ENCODE data around the gene ENAH.
"Not testable (repeated sequence)": the region's sequence is repeated elsewhere in the genome, so short reads cannot be mapped to it uniquely, and the experiment has no call there.

Gene ENAH

GRCh38 chr1:225523263-225523950 lies 129.5 kb downstream of the ENAH start:
- Histone ChIP-seq H3K9me3 (ENCODE audit: control insufficient read depth in 1 of 2, low read length in 2 of 2) (no peaks in the 10 kb centered on the region), H3K27ac (ENCODE audit: low read length) (no peak overlapping the region), H3K4me3 (ENCODE audit: low read depth in 1 of 2, low read length in 2 of 2) (no peak overlapping the region), H3K27me3 (ENCODE audit: low read depth, low read length) (no peaks in the 10 kb centered on the region), H3K4me1 (ENCODE audit: control insufficient read depth in 1 of 2, insufficient read depth in 2 of 2, low read length in 2 of 2) (peaks cover 0 to 16% of the 10 kb centered on the region in 2 donors), H3K36me3 (ENCODE audit: control insufficient read depth in 1 of 2, insufficient read depth in 2 of 2, low read length in 2 of 2) (no peaks in the 10 kb centered on the region)

- Histone ChIP-seq H3K27ac (ENCODE audit: low read length) (no peak overlapping the region), H3K9me3 (ENCODE audit: control insufficient read depth in 1 of 2, low read length in 2 of 2) (no peaks in the 10 kb centered on the region), H3K4me3 (ENCODE audit: low read depth in 1 of 2, low read length in 2 of 2) (no peak overlapping the region), H3K4me1 (ENCODE audit: control insufficient read depth in 1 of 2, insufficient read depth in 2 of 2, low read length in 2 of 2) (peaks cover 0 to 15% of the 10 kb centered on the region in 2 donors), H3K27me3 (ENCODE audit: low read depth, low read length) (no peaks in the 10 kb centered on the region), H3K36me3 (ENCODE audit: control insufficient read depth in 1 of 2, insufficient read depth in 2 of 2, low read length in 2 of 2) (peaks cover 0 to 2% of the 10 kb centered on the region in 2 donors)
These were observed 130.2 kb downstream of the ENAH start for GRCh38 chr1:225522588-225523262.

- H3K36me3 ChIP-seq (ENCODE audit: control insufficient read depth in 1 of 2, insufficient read depth in 2 of 2, low read length in 2 of 2), result peaks cover 0 to 9% of the 10 kb centered on the region in 2 donors
- no peak overlapping the region for H3K27ac ChIP-seq (ENCODE audit: low read length)
- no peaks in the 10 kb centered on the region for H3K27me3 ChIP-seq (ENCODE audit: low read depth, low read length)
- no peak overlapping the region for H3K4me3 ChIP-seq (ENCODE audit: low read depth in 1 of 2, low read length in 2 of 2)
- no peaks in the 10 kb centered on the region for H3K9me3 ChIP-seq (ENCODE audit: control insufficient read depth in 1 of 2, low read length in 2 of 2)
- H3K4me1 ChIP-seq (ENCODE audit: control insufficient read depth in 1 of 2, insufficient read depth in 2 of 2, low read length in 2 of 2), result peaks cover 0 to 10% of the 10 kb centered on the region in 2 donors
These were observed 132.2 kb downstream of the ENAH start for GRCh38 chr1:225520587-225521227.

GRCh38 chr1:225519166-225519863 lies 133.6 kb downstream of the ENAH start:
- no peak overlapping the region for H3K27ac ChIP-seq (ENCODE audit: low read length)
- H3K4me3 ChIP-seq (ENCODE audit: low read depth in 1 of 2, low read length in 2 of 2), result no peak overlapping the region
- peaks cover 0 to 10% of the 10 kb centered on the region in 2 donors for H3K4me1 ChIP-seq (ENCODE audit: control insufficient read depth in 1 of 2, insufficient read depth in 2 of 2, low read length in 2 of 2)
- H3K36me3 ChIP-seq (ENCODE audit: control insufficient read depth in 1 of 2, insufficient read depth in 2 of 2, low read length in 2 of 2), result peaks cover 0 to 9% of the 10 kb centered on the region in 2 donors
- no peaks in the 10 kb centered on the region for H3K9me3 ChIP-seq (ENCODE audit: control insufficient read depth in 1 of 2, low read length in 2 of 2)
- no peaks in the 10 kb centered on the region for H3K27me3 ChIP-seq (ENCODE audit: low read depth, low read length)

- no peaks in the 10 kb centered on the region for H3K9me3 ChIP-seq (ENCODE audit: control insufficient read depth in 1 of 2, low read length in 2 of 2)
- H3K36me3 ChIP-seq (ENCODE audit: control insufficient read depth in 1 of 2, insufficient read depth in 2 of 2, low read length in 2 of 2), result peaks cover under 1 to 11% of the 10 kb centered on the region in 2 donors
- peaks cover 0 to 3% of the 10 kb centered on the region in 2 donors for H3K4me1 ChIP-seq (ENCODE audit: control insufficient read depth in 1 of 2, insufficient read depth in 2 of 2, low read length in 2 of 2)
- no peak overlapping the region for H3K27ac ChIP-seq (ENCODE audit: low read length)
- H3K27me3 ChIP-seq (ENCODE audit: low read depth, low read length), result no peaks in the 10 kb centered on the region
- H3K4me3 ChIP-seq (ENCODE audit: low read depth in 1 of 2, low read length in 2 of 2), result no peak overlapping the region
These were observed 135.2 kb downstream of the ENAH start for GRCh38 chr1:225517697-225518096.

- no peaks in the 10 kb centered on the region for H3K27me3 ChIP-seq (ENCODE audit: low read depth, low read length)
- H3K27ac ChIP-seq (ENCODE audit: low read length), result no peak overlapping the region
- no peaks in the 10 kb centered on the region for H3K9me3 ChIP-seq (ENCODE audit: control insufficient read depth in 1 of 2, low read length in 2 of 2)
- H3K4me1 ChIP-seq (ENCODE audit: control insufficient read depth in 1 of 2, insufficient read depth in 2 of 2, low read length in 2 of 2), result peaks cover 0 to 3% of the 10 kb centered on the region in 2 donors
- peaks cover 6 to 16% of the 10 kb centered on the region in 2 donors for H3K36me3 ChIP-seq (ENCODE audit: control insufficient read depth in 1 of 2, insufficient read depth in 2 of 2, low read length in 2 of 2)
- H3K4me3 ChIP-seq (ENCODE audit: low read depth in 1 of 2, low read length in 2 of 2), result no peak overlapping the region
These were observed 135.7 kb downstream of the ENAH start for GRCh38 chr1:225517221-225517620.

- H3K9me3 ChIP-seq (ENCODE audit: control insufficient read depth in 1 of 2, low read length in 2 of 2), result no peaks in the 10 kb centered on the region
- H3K4me3 ChIP-seq (ENCODE audit: low read depth in 1 of 2, low read length in 2 of 2), result no peak overlapping the region
- no peak overlapping the region for H3K27ac ChIP-seq (ENCODE audit: low read length)
- H3K4me1 ChIP-seq (ENCODE audit: control insufficient read depth in 1 of 2, insufficient read depth in 2 of 2, low read length in 2 of 2), result peaks cover 0 to 3% of the 10 kb centered on the region in 2 donors
- no peaks in the 10 kb centered on the region for H3K27me3 ChIP-seq (ENCODE audit: low read depth, low read length)
- peaks cover 10 to 16% of the 10 kb centered on the region in 2 donors for H3K36me3 ChIP-seq (ENCODE audit: control insufficient read depth in 1 of 2, insufficient read depth in 2 of 2, low read length in 2 of 2)
These were observed 138.2 kb downstream of the ENAH start for GRCh38 chr1:225514671-225515081.

GRCh38 chr1:225513576-225513975 lies 139.3 kb downstream of the ENAH start:
- peaks cover 10 to 16% of the 10 kb centered on the region in 2 donors for H3K36me3 ChIP-seq (ENCODE audit: control insufficient read depth in 1 of 2, insufficient read depth in 2 of 2, low read length in 2 of 2)
- H3K4me3 ChIP-seq (ENCODE audit: low read depth in 1 of 2, low read length in 2 of 2); H3K9me3 ChIP-seq (ENCODE audit: control insufficient read depth in 1 of 2, low read length in 2 of 2); H3K27ac ChIP-seq (ENCODE audit: low read length); H3K27me3 ChIP-seq (ENCODE audit: low read depth, low read length): not testable (repeated sequence)
- H3K4me1 ChIP-seq (ENCODE audit: control insufficient read depth in 1 of 2, insufficient read depth in 2 of 2, low read length in 2 of 2), result peaks cover 6 to 10% of the 10 kb centered on the region in 2 donors

GRCh38 chr1:225511828-225512381 lies 141.0 kb downstream of the ENAH start:
- Histone ChIP-seq H3K27me3 (ENCODE audit: low read depth, low read length) (no peaks in the 10 kb centered on the region), H3K4me3 (ENCODE audit: low read depth in 1 of 2, low read length in 2 of 2) (no peak overlapping the region), H3K9me3 (ENCODE audit: control insufficient read depth in 1 of 2, low read length in 2 of 2) (no peaks in the 10 kb centered on the region), H3K4me1 (ENCODE audit: control insufficient read depth in 1 of 2, insufficient read depth in 2 of 2, low read length in 2 of 2) (peaks cover 6 to 10% of the 10 kb centered on the region in 2 donors), H3K36me3 (ENCODE audit: control insufficient read depth in 1 of 2, insufficient read depth in 2 of 2, low read length in 2 of 2) (peaks cover 7 to 10% of the 10 kb centered on the region in 2 donors), H3K27ac (ENCODE audit: low read length) (no peak overlapping the region)

- H3K36me3 ChIP-seq (ENCODE audit: control insufficient read depth in 1 of 2, insufficient read depth in 2 of 2, low read length in 2 of 2); H3K4me3 ChIP-seq (ENCODE audit: low read depth in 1 of 2, low read length in 2 of 2); H3K9me3 ChIP-seq (ENCODE audit: control insufficient read depth in 1 of 2, low read length in 2 of 2); H3K27ac ChIP-seq (ENCODE audit: low read length); H3K27me3 ChIP-seq (ENCODE audit: low read depth, low read length): not testable (repeated sequence)
- H3K4me1 ChIP-seq (ENCODE audit: control insufficient read depth in 1 of 2, insufficient read depth in 2 of 2, low read length in 2 of 2), result peaks cover 6 to 10% of the 10 kb centered on the region in 2 donors
These were observed 142.2 kb downstream of the ENAH start for GRCh38 chr1:225510740-225511139.

GRCh38 chr1:225509770-225510169 lies 143.2 kb downstream of the ENAH start:
- H3K27ac ChIP-seq (ENCODE audit: low read length), result peak overlapping the region; percentile 82
- no peaks in the 10 kb centered on the region for H3K9me3 ChIP-seq (ENCODE audit: control insufficient read depth in 1 of 2, low read length in 2 of 2)
- peaks cover 7 to 10% of the 10 kb centered on the region in 2 donors for H3K36me3 ChIP-seq (ENCODE audit: control insufficient read depth in 1 of 2, insufficient read depth in 2 of 2, low read length in 2 of 2)
- H3K4me3 ChIP-seq (ENCODE audit: low read depth in 1 of 2, low read length in 2 of 2), result no peak overlapping the region
- peaks cover 6 to 10% of the 10 kb centered on the region in 2 donors for H3K4me1 ChIP-seq (ENCODE audit: control insufficient read depth in 1 of 2, insufficient read depth in 2 of 2, low read length in 2 of 2)
- H3K27me3 ChIP-seq (ENCODE audit: low read depth, low read length), result no peaks in the 10 kb centered on the region
